A549 (cell line): Measurements from ENCODE around the gene ACER3. TPM values are rescaled to one million over a fixed set of nuclear protein-coding genes. Genes with fewer than 3 reads are reported as not detected.
"Not testable (repeated sequence)": the region's sequence is repeated elsewhere in the genome, so short reads cannot be mapped to it uniquely, and the experiment has no call there.

ENCODE experiments used
- ATAC-seq, 2 experiments: fragments of 200-7000 bp in 1 of 2; fragments of >200 bp in 1 of 2; cut with Nextera tagmentation in 1 of 2; cut with Tn5 transposase in 1 of 2; 3 replicates each; pipeline versions ENCODE4 v1.8.0 to v1.9.1; 2018 to 2020; ENCODE audit warnings: mild to moderate bottlenecking in 1 of 2, moderate library complexity in 1 of 2
- CTCF ChIA-PET: fragments of 300-600 bp; sonication (Branson Sonifier 250); formaldehyde crosslinking; extraction: SDS; loops from one replicate; lab custom pipeline; 2021; ENCODE audit warnings: antibody characterized with exemption, inconsistent platforms; lab: Yijun Ruan, JAX
- POLR2A ChIA-PET: fragments of 350-600 bp; formaldehyde crosslinking; extraction: SDS; loops from one replicate; lab custom pipeline; 2021; ENCODE audit warnings: antibody characterized with exemption, inconsistent platforms; lab: Yijun Ruan, JAX
- DNase-seq, 2 experiments: peaks; one replicate each; pipeline versions ENCODE4 v3.0.0 to v3.0.0-alpha.2; 2011 to 2016; ENCODE audit warnings: low read depth in 1 of 2, low spot score in 1 of 2
- FAIRE-seq: peaks from 2 replicates; lab custom pipeline; 2011; peaks lifted over from hg19 to GRCh38; lab: Jason Lieb, UNC
- H3K27ac ChIP-seq, 2 experiments: fragments of >200 bp; sonication (Bioruptor Twin); formaldehyde crosslinking; 3 replicates each; pipeline ENCODE4 v1.5.1; 2016 to 2017
- H3K4me1 ChIP-seq: fragments of >200 bp; sonication (Bioruptor Twin); formaldehyde crosslinking; 3 replicates; pipeline ENCODE4 v1.6.1; 2016
- H3K4me2 ChIP-seq: fragments of >200 bp; sonication (Bioruptor Twin); formaldehyde crosslinking; 3 replicates; pipeline ENCODE4 v1.6.1; 2016
- H3K4me3 ChIP-seq: fragments of >200 bp; sonication (Bioruptor Twin); formaldehyde crosslinking; 3 replicates; pipeline ENCODE4 v1.5.1; 2016
- H3K9me3 ChIP-seq: fragments of >200 bp; sonication (Bioruptor Twin); formaldehyde crosslinking; 3 replicates; pipeline ENCODE4 v1.6.1; 2016
- CBX2 ChIP-seq: fragments of 200-600 bp; sonication (generic); IDR thresholded peaks from 2 replicates; pipeline ENCODE4 v1.6.1; 2016; ENCODE audit warnings: low read depth, mild to moderate bottlenecking, borderline replicate concordance
- CBX8 ChIP-seq: fragments of 200-600 bp; sonication (generic); IDR thresholded peaks from 2 replicates; pipeline ENCODE4 v1.6.1; 2016
- EHMT2 ChIP-seq: fragments of 200-600 bp; sonication (generic); IDR thresholded peaks from 2 replicates; pipeline ENCODE4 v1.6.1; 2016; ENCODE audit warnings: antibody characterized with exemption, low read depth, mild to moderate bottlenecking, moderate library complexity
- EP300 ChIP-seq, 2 experiments: fragments of >200 bp; sonication (Bioruptor Twin); formaldehyde crosslinking; IDR thresholded peaks; 2 replicates in 1 of 2; 3 replicates in 1 of 2; pipeline ENCODE4 v1.6.1; 2016 to 2017
- ESRRA ChIP-seq: fragments of 150-350 bp; IDR thresholded peaks from 2 replicates; pipeline ENCODE4 v1.6.1; 2014; ENCODE audit warnings: mild to moderate bottlenecking, low read length, borderline replicate concordance
- FOSL2 ChIP-seq, 2 experiments: fragments of 450-650 bp in 1 of 2; fragments of >200 bp in 1 of 2; sonication (Bioruptor Twin) in 1 of 2; formaldehyde crosslinking; IDR thresholded peaks; 2 replicates each; pipeline versions ENCODE4 v1.5.0 to v1.6.1; 2016 to 2020; ENCODE audit warnings: mild to moderate bottlenecking in 1 of 2, moderate library complexity in 1 of 2
- GATA3 ChIP-seq: IDR thresholded peaks from 2 replicates; pipeline ENCODE4 v1.6.1; 2012; ENCODE audit warnings: borderline replicate concordance
- HDAC2 ChIP-seq: fragments of 200-600 bp; sonication (generic); IDR thresholded peaks from 2 replicates; pipeline ENCODE4 v1.6.1; 2016
- HEYL ChIP-seq: fragments of 250-450 bp; sonication (Bioruptor Pico); IDR thresholded peaks from 2 replicates; pipeline ENCODE4 v1.8.0; 2021; ENCODE audit warnings: mild to moderate bottlenecking, moderate library complexity
- KDM1A ChIP-seq: fragments of 200-600 bp; sonication (generic); IDR thresholded peaks from 2 replicates; pipeline ENCODE4 v1.6.1; 2016; ENCODE audit warnings: low read depth, mild to moderate bottlenecking
- KDM5A ChIP-seq: fragments of 200-600 bp; sonication (generic); IDR thresholded peaks from 2 replicates; pipeline ENCODE4 v1.6.1; 2016; ENCODE audit warnings: antibody characterized with exemption, mild to moderate bottlenecking
- MAFK ChIP-seq: fragments of 450-650 bp; IDR thresholded peaks from 2 replicates; pipeline ENCODE4 v1.6.1; 2014; ENCODE audit not compliant: partially characterized antibody
- MAZ ChIP-seq: fragments of 150-350 bp; IDR thresholded peaks from 2 replicates; pipeline ENCODE4 v1.6.1; 2014; ENCODE audit warnings: antibody characterized with exemption, low read depth, low read length, borderline replicate concordance
- MYC ChIP-seq: IDR thresholded peaks from 2 replicates; pipeline ENCODE4 v1.6.1; 2012; ENCODE audit warnings: mild to moderate bottlenecking, inconsistent platforms, low read length, improper control_type of control experiment, borderline replicate concordance
- NR3C1 ChIP-seq: fragments of >200 bp; sonication (Bioruptor Twin); formaldehyde crosslinking; IDR thresholded peaks from 3 replicates; pipeline ENCODE4 v1.6.1; 2017
- POLR2AphosphoS2 ChIP-seq: conservative IDR thresholded peaks from 2 replicates; pipeline ENCODE4 v1.6.1; 2012; ENCODE audit warnings: low read length, improper control_type of control experiment, inconsistent platforms
- RARB ChIP-seq: fragments of 250-450 bp; sonication (Bioruptor Pico); IDR thresholded peaks from 2 replicates; pipeline ENCODE4 v1.8.0; 2021; ENCODE audit warnings: mild to moderate bottlenecking, moderate library complexity
- RNF2 ChIP-seq: fragments of 200-600 bp; sonication (generic); IDR thresholded peaks from 2 replicates; pipeline ENCODE4 v1.6.1; 2016; ENCODE audit warnings: low read depth, mild to moderate bottlenecking, antibody characterized with exemption, moderate library complexity, borderline replicate concordance
- ZC3H11A ChIP-seq: fragments of 450-650 bp; IDR thresholded peaks from 2 replicates; pipeline ENCODE4 v1.6.1; 2014; ENCODE audit warnings: antibody characterized with exemption, mild to moderate bottlenecking
- ZNF302 ChIP-seq: fragments of 250-450 bp; sonication (Bioruptor Pico); IDR thresholded peaks from 2 replicates; pipeline ENCODE4 v1.9.0; 2021; ENCODE audit warnings: inconsistent platforms, mild to moderate bottlenecking, moderate library complexity
- ZSCAN20 ChIP-seq: fragments of 250-450 bp; sonication (Bioruptor Pico); IDR thresholded peaks from 2 replicates; pipeline ENCODE4 v1.8.0; 2022; ENCODE audit warnings: mild to moderate bottlenecking, moderate library complexity
- WGBS: methylation state at CpG from one replicate; pipeline ENCODE4 v1.1.6; 2017; ENCODE audit errors: missing lambda C conversion rate; 5-methylcytosine and 5-hydroxymethylcytosine counted together
- polyA plus RNA-seq, 4 experiments: library from polyadenylated mRNA; depleted of rRNA in 3 of 4; stranded (reverse); fragments of >200 nt; fragmentation: RNase III in 1 of 4; extraction: RNeasy Plus Mini Kit Qiagen cat#74134 plus additional on column Dnase treatment in 1 of 4; gene quantifications; 2 replicates in 3 of 4; 3 replicates in 1 of 4; pipeline ENCODE4 v1.2.3, GENCODE V29; 2011 to 2017
- TF ChIP-seq, protein P1 (sequence below): fragments of >200 bp; sonication (Bioruptor Twin); formaldehyde crosslinking; IDR thresholded peaks from 3 replicates; pipeline ENCODE4 v1.5.1; 2016
- TF ChIP-seq, protein P2 (sequence below): IDR thresholded peaks from 2 replicates; pipeline ENCODE4 v1.6.1; 2012; ENCODE audit warnings: low read depth, borderline replicate concordance
- TF ChIP-seq, protein P3 (sequence below): IDR thresholded peaks from 2 replicates; pipeline ENCODE4 v1.6.1; 2012

Gene ACER3
- polyA plus RNA-seq, 2 of the 4 experiments (the other 2 are of a cell fraction), result 16.0 to 46.6 TPM

DNA sequence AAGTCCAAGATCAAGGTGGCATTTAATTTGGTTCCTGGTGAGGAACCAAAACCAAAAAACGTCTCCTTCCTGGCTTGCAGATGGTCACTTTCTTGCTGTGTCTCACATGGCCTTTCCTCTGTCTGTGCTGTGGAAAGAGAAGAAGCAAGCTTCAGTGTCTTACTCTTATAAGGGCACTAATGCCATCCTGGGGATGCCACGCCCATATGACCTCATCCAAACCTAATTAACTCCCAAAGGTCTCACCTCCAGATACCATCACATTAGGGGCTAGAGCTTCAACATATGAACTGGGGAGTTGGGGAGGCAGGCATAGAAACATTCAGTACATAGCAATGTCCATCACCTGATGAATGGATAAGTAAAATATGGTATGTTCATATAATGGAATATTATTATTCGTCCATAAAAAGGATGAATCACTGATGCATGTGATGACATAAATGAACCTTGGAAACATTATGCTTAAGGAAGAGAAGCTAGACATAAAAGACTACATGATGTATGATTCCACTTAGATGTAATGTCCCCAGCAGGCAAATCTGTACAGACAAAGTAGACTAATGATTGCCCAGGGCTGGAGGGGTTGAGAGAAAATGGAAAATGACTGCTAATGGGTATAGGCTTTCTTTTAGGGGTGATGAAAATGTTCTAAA lies 94.9 kb downstream of the ACER3 start:
- Histone ChIP-seq H3K27ac (no peak overlapping the region), H3K4me2 (no peak overlapping the region), H3K4me3 (no peak overlapping the region), H3K9me3 (no peaks in the 10 kb centered on the region), H3K4me1 (no peaks in the 10 kb centered on the region)
- ATAC-seq (no peak), DNase-seq (no peak), FAIRE-seq (peak; percentile 46)
- TF ChIP-seq RNF2 (no peak), ZC3H11A (no peak), ESRRA (no peak), KDM1A (no peak), MYC (no peak), GATA3 (no peak), NR3C1 (no peak), RARB (CRISPR knock-in tag) (no peak), KDM5A (no peak), ZSCAN20 (no peak), MAFK (no peak)
- CTCF ChIA-PET, result interaction anchor here (1.9 kb wide), 1 partner anchor 36 kb away, joined by 12 read pairs; no protein-coding TSS in a partner anchor
- POLR2A ChIA-PET, result no interaction called here
- 72% methylated on average over 3 of the region's 3 CpGs for WGBS

DNA sequence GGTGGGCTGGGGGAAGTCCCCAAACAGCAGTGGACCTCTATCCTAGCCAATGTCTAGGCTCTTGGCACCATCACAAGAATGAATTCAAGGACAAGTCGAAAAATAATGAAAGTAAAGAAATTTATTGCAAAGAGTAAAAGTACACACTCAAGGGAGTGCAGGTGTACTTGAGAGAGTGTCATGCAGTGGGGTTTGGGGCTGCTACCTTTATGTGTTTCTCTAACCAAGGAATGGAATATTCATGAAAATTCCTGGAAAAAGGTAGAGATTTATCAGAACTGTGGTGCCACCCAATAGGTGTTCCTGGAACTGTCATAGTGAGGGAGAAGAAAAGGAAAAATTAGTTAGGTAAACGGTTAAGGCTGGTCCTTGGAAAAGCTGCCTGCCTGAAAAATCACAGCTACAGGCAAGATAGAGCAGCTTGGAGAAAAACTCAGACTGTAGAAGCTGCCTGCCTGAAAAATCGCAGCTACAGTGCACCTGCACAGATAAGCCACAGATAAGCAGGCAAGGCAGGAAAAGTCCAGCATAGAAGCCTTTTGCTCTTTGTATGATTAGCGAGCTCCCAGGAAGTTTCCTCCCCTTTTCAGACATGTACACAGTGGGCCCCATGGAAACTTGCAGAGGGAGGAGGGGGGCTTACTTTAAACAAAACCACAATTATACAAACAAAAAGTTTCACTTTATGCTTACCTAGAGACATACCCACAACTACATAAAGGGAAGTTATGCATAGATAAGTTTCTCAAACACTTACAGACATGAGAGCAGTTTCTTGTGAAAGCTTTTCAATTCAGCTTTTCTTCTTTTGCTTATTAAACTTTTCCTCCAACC lies 102.1 kb downstream of the ACER3 start:
- no peak overlapping the region for H3K4me2 ChIP-seq
- no peaks in the 10 kb centered on the region for H3K4me1 ChIP-seq
- TF ChIP-seq MAZ (no peak), FOSL2 (IDR thresholded peaks at IDR 0.05) (no peak), FOSL2 (CRISPR knock-in tag; IDR thresholded peaks at IDR 0.05) (no peak), NR3C1 (no peak), EHMT2 (no peak), ZNF302 (CRISPR knock-in tag) (no peak), MAFK (no peak), HDAC2 (no peak), HEYL (CRISPR knock-in tag) (no peak), CBX2 (no peak), POLR2AphosphoS2 (no peak), EP300 (IDR thresholded peaks at IDR 0.05) (no peak), CBX8 (no peak)
- TF ChIP-seq, protein P1, sequence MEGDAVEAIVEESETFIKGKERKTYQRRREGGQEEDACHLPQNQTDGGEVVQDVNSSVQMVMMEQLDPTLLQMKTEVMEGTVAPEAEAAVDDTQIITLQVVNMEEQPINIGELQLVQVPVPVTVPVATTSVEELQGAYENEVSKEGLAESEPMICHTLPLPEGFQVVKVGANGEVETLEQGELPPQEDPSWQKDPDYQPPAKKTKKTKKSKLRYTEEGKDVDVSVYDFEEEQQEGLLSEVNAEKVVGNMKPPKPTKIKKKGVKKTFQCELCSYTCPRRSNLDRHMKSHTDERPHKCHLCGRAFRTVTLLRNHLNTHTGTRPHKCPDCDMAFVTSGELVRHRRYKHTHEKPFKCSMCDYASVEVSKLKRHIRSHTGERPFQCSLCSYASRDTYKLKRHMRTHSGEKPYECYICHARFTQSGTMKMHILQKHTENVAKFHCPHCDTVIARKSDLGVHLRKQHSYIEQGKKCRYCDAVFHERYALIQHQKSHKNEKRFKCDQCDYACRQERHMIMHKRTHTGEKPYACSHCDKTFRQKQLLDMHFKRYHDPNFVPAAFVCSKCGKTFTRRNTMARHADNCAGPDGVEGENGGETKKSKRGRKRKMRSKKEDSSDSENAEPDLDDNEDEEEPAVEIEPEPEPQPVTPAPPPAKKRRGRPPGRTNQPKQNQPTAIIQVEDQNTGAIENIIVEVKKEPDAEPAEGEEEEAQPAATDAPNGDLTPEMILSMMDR, result no peak
- TF ChIP-seq, protein P2, sequence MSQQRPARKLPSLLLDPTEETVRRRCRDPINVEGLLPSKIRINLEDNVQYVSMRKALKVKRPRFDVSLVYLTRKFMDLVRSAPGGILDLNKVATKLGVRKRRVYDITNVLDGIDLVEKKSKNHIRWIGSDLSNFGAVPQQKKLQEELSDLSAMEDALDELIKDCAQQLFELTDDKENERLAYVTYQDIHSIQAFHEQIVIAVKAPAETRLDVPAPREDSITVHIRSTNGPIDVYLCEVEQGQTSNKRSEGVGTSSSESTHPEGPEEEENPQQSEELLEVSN, result no peak
- TF ChIP-seq, protein P3, sequence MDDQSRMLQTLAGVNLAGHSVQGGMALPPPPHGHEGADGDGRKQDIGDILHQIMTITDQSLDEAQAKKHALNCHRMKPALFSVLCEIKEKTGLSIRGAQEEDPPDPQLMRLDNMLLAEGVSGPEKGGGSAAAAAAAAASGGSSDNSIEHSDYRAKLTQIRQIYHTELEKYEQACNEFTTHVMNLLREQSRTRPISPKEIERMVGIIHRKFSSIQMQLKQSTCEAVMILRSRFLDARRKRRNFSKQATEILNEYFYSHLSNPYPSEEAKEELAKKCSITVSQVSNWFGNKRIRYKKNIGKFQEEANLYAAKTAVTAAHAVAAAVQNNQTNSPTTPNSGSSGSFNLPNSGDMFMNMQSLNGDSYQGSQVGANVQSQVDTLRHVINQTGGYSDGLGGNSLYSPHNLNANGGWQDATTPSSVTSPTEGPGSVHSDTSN, result no peak
- no peaks in the 10 kb centered on the region for H3K9me3 ChIP-seq
- ChIA-PET CTCF (interaction anchor here (0.7 to 1.6 kb wide), 3 partner anchors 8 to 43 kb away, joined by 3 read pairs; no protein-coding TSS in a partner anchor), POLR2A (no interaction called here)
- FAIRE-seq (no peak), DNase-seq (no peak), ATAC-seq (no peak)
- H3K4me3 ChIP-seq, result no peak overlapping the region
- no peak overlapping the region for H3K27ac ChIP-seq
- WGBS, result 74% methylated on average over 4 of the region's 4 CpGs

DNA sequence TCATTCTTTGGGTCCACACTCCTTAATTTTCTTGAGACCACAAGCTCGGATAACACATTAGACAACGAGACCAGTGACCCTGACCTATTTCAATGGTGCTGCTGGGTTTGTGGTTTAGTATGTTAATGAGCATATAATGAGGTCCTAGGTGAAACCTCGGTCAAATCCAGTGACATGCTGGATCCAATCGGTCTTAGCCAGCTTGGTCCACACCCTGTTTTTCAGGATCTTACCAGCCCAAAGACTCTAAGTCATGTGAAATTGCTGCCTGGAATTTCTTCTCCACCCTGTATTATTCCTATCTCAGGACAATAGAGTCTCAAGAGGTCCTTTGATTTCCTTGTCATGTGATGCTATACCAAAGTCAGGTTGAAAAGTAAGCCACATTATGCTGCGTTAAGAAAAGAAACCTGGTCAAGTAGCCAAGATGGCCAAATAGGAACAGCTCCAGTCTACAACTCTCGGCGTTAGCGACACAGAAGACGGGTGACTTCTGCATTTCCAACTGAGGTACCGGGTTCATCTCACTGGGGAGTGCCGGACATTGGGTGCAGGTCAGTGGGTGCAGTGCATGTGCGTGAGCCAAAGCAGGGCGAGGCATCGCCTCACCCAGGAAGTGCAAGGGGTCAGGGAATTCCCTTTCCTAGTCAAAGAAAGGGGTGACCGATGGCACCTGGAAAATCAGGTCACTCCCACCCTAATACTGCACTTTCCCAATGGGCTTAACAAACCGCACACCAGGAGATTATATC lies 102.9 kb downstream of the ACER3 start:
- CTCF ChIA-PET, result interaction anchor here (0.7 to 1.6 kb wide), 4 partner anchors 9 to 44 kb away, joined by 3 to 4 read pairs (median 3); no protein-coding TSS in a partner anchor
- H3K9me3 ChIP-seq, ATAC-seq, H3K4me1 ChIP-seq, DNase-seq, FAIRE-seq, H3K4me2 ChIP-seq, H3K27ac ChIP-seq, POLR2A ChIA-PET, H3K4me3 ChIP-seq: not testable (repeated sequence)
- 92% methylated on average over 16 of the region's 16 CpGs for WGBS
